PC-3 (cell line): ENCODE data around the gene SEZ6L2.

Experiments
- CTCF ChIP-seq: fragments of 300-600 bp; sonication (generic); conservative IDR thresholded peaks from 2 replicates; pipeline ENCODE4 v1.5.1; 2017; ENCODE audit warnings: antibody characterized with exemption, low read depth, mild to moderate bottlenecking, low read length
- EZH2 ChIP-seq: fragments of 300-600 bp; sonication (generic); IDR thresholded peaks from one replicate; pipeline ENCODE4 v1.6.1; 2017; ENCODE audit warnings: antibody characterized with exemption, mild to moderate bottlenecking, low read length; ENCODE audit not compliant: unreplicated experiment
- EZH2phosphoT487 ChIP-seq: fragments of 300-600 bp; sonication (generic); IDR thresholded peaks from 2 replicates; pipeline ENCODE4 v1.6.1; 2018; ENCODE audit warnings: mild to moderate bottlenecking, antibody characterized with exemption, low read length, borderline replicate concordance

DNA sequence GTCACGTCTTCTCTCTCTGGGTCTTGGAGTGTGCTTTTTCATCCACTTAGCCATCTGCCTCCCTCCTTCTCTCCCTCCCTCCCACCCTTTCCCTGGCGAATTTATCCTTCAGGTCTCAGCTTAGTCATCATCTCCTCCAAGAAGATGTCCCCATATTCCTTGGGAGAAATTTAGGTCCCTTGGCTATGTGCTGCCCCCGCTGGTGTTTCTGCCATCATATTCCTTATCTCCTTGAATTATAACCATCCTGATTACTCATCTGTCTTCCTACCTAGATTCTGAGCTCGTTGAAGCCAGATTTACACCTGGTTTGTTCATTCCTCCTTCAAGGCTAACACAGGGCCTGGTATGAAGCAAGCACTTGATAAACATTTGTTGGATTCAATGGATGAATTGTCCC lies 5.0 kb downstream of the SEZ6L2 start:
- TF ChIP-seq CTCF (no peak), EZH2 (no peak), EZH2phosphoT487 (no peak)
